ENCODE measurements around the gene BTRC.
"Not testable (repeated sequence)": the region's sequence is repeated elsewhere in the genome, so short reads cannot be mapped to it uniquely, and the experiment has no call there.

Gene BTRC

DNA sequence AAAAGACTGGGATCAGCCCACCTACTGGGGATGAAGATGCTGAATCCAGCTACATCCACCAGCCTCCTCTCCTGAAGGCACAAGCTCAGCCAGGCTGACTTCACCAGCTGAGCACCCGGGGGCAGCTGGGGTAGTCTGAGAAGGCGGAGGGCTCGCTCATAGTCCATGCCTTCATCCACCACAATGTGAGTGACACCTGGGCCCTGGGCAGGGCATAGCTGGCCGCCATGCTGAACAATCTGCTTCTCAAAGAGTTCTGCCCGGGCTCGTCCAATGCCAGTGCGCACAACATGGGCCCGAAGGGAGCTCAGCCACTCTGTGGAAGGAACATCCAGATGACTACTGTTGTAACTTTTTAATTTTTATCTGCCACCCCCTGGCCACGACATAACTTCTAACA lies 231.9 kb downstream of the BTRC start:
- DNase-seq (ENCODE audit: low read depth, low spot score): no peak

DNA sequence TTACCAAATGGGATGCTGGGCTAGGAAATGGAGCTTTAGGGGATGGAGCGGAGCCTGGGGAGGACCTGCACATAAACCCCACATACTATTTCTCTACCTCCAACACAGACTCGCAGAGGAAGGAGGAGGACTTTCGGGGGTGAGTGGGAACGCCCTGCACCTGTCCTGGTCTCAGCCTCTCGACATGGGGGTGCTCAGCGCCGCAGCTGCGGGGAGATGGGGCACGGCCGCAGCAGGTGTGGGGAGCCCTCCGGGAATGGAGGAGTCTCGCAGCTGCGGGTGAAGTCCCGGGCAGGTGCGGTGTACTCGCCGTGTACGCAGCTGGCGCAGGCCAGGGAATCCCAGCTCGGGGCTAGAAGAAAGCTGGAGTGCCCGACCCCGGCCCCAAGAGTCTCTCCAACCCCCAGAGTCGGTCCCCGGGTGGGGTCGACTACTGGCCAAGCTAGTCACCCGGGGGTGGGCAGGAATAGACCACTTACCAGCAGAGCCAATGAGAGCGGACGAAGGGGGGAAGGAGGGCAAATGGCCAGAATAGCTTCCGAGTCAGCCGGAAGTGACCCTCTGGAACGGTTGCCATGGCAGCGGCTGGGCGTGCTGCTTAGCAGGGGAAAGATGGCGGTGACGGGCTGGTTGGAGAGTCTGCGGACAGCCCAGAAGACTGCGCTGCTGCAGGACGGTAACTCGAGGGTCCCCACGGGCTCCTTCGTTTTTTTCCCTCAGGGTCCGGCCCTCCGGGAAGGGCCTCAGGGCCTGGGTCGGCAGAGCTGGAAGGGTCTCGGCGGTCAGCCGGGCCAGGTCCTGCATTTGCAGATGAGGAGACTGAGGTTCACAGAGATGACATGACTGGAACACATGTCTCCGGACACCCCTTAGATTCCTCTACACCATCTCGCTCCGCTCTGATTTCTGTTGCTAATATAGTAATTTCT lies 234.0 kb downstream of the BTRC start, which contains the start of the genes DPCD and POLL:
Gene DPCD (plus strand): TSS at position 597 of the 929 bp plus-strand sequence. CDS start 16 bp downstream, at position 613.
Gene POLL (minus strand): TSS at position 533 of the 929 bp plus-strand sequence. CDS start 897 bp downstream, outside the sequence.
- peak; percentile 84 for DNase-seq (ENCODE audit: low read depth, low spot score)

DNA sequence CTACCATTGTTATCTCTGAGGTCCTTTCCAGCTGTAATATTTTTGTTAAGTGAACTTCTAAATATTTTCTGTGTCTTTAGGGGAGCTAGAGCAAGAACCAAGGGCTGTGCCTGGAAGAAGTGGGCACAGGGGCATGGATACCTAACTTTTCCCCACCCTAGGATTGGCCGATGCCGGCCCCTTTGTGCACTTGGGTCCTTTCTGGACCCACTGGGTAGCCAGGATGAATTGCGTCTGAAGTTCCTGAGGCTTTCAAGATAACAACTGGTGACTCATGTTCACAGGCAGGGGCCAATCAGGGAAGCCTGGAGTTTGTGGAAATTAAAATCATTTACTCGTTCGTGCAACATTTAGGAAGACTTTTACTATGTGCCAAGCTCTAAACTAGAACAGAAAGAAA lies 234.9 kb downstream of the BTRC start:
- no peak for DNase-seq (ENCODE audit: low read depth, low spot score)

DNA sequence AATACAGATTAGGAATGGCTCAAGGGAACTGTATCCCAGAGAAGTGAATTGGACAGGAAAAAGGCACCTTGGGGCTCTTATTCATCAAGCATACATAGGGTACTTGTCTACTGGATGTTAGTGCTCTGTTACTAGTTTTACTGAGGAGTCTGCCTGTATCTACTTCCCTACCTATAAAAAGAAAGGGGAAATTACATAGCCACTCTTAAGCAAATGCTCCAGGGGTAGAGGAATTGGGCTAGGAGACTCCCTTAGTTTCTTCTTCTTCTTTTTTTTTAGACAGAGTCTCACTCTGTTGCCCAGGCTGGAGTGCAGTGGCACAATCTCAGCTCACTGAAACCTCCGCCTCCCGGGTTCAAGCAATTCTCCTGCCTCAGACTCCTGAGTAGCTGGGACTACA lies 239.4 kb downstream of the BTRC start:
- DNase-seq (ENCODE audit: low read depth, low spot score): not testable (repeated sequence)

DNA sequence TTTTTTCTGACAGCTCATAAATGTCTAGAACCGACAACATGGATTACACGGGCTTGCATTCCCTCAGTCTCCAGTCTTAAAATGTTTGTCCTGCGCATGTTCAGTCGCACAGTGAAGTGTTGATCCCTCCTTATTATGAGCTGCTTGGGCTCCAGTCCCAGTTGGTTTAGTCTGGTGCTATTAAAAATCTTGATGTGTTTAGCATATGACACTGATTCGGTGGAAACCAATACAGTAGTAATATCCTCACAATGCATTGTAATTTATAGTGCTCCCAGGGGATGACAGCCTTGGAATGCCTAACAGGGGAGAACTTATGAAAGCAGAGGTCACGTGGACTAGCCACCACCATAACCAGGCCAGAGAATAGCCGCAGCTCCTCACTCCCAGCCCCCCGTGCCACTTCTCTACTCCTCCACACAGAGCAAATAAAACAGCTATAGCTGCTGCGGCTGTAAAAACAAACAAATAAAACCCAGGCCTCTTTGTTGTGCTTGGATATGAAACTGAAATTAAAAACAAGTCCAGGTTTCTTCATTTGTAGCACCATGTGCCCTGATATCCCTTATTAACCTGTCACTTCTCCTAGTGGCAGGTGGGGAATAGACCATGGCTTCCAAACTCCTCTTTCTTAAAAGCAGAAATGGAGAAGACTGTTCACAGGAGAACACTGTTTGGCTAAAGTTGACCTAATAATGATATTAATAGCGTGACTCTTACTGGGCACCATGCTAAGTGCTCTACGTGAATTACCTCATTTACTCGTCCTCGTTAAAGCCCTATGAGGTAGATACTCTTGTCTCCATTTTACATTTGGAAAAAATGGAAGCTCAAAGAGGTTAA lies 241.8 kb downstream of the BTRC start:
- DNase-seq (ENCODE audit: low read depth, low spot score): no peak

DNA sequence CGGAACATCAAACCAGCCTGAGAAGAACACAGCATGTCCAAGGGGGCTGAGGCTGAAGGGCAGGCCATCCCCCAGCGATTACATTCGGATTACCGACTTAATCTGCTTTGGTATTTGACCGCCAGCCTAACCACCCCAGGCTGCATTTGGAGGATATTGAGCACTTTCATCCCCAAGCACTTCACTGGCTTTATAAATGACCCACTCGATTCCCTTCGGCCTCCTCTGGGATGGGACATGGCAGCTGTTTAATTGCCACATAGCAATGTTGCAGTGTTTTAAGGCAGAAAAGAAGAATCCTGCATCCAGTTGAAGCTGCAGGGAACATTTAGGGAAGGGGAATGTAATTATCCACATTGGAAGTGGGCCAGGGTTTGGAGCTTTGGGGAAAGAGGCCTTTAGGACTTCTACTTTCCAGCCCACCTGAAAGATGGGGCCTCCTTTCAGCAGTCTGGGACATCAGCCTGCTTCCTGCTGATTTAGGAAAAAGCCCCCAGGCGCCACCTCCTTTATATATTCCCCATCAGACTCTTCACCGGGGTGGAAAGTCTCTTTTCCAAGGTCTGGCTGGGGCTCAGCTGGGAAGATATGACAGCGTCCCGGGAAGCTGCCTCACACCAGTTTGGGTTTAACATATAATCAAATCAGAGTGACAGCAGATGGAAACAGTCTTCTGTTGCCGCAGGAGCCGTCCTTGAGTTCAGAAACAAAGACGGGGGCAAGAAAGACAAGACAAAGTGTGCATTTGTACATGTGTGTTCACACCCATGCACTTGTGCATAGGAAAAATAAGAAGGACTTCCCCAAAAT lies 243.3 kb downstream of the BTRC start:
- DNase-seq (ENCODE audit: low read depth, low spot score): no peak

DNA sequence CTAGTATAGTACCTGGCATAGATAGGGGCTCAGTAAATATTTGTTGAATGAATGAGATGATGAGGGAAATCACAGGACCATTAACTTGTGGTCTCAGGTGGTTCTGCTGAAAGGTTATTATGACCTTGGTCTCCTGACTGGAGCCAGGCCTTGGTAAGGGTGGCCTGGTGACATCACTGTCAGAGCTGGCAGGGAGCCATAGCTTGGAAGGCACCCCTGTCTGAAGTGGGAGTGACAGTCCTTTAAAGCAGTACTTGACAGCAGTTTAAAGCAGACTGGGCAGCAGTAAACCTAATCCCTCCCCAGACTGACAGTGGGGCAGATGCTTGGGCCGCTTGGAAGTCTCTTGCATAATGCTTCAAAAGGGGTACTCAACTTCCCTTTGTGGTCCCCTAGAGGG lies 247.6 kb downstream of the BTRC start:
- DNase-seq (ENCODE audit: low read depth, low spot score): no peak

DNA sequence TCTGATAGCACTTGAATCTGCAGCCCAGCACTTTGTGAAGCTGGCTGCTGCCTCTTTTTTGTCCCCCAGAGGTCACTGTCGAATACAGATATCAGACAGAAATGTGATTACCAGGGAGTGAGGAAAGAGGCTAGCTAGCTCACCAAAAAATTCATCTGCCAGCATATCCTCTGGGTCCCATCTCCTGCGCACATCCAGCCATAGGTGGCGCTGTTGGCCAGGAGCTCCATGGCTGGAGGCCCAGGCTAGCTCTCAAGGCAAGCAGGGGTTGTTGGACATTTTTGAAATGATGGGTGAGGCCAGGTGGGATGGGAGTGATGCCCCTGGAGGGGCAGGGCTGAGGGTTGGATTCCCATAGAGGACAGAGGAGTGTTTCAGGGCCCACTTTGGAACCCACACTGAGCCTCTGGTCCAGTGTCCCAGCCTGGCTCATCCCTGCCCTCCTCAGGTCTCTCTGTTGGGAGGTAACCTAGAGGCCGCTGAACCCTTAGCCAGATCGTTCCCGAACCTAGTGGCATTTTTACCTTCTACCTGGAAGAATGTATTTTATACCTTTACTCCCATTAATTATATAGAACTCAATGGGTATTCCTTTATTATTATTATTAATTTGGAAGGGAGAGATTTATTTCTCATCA lies 248.9 kb downstream of the BTRC start:
- peak; percentile 28 for DNase-seq (ENCODE audit: low read depth, low spot score)
